HepG2 (cell line): ENCODE measurements around the gene CHRNB1. TPM values are rescaled to one million over a fixed set of nuclear protein-coding genes. Genes with fewer than 3 reads are reported as not detected.

ENCODE experiments used
- ARNTL ChIP-seq: sonication (generic); formaldehyde crosslinking; IDR thresholded peaks from 2 replicates; pipeline ENCODE4 v1.4.0; 2020; ENCODE audit warnings: mild to moderate bottlenecking, missing genetic modification reagents
- BCLAF1 ChIP-seq: fragments of 450-650 bp; IDR thresholded peaks from 2 replicates; pipeline ENCODE4 v1.6.1; 2017; ENCODE audit warnings: mild to moderate bottlenecking
- CBFB ChIP-seq: sonication (generic); formaldehyde crosslinking; IDR thresholded peaks from 2 replicates; pipeline ENCODE4 v1.4.0; 2020; ENCODE audit warnings: missing genetic modification reagents
- ELF4 ChIP-seq: sonication (generic); formaldehyde crosslinking; IDR thresholded peaks from 2 replicates; pipeline ENCODE4 v1.5.0; 2020; ENCODE audit warnings: missing genetic modification reagents, mild to moderate bottlenecking, moderate library complexity, borderline replicate concordance
- ISX ChIP-seq: sonication (generic); formaldehyde crosslinking; conservative IDR thresholded peaks from 2 replicates; pipeline ENCODE4 v1.5.0; 2020; ENCODE audit warnings: missing genetic modification reagents
- LBX2 ChIP-seq: sonication (generic); formaldehyde crosslinking; IDR thresholded peaks from 2 replicates; pipeline ENCODE4 v1.5.0; 2020; ENCODE audit warnings: missing genetic modification reagents, mild to moderate bottlenecking, borderline replicate concordance
- LRRFIP1 ChIP-seq: sonication (generic); formaldehyde crosslinking; conservative IDR thresholded peaks from 2 replicates; pipeline ENCODE4 v1.4.0; 2020; ENCODE audit warnings: missing genetic modification reagents
- MXD4 ChIP-seq: IDR thresholded peaks from 2 replicates; pipeline ENCODE4 v1.6.1; 2016; ENCODE audit warnings: mild to moderate bottlenecking, missing biosample characterization, missing genetic modification reagents
- NFKBIZ ChIP-seq: IDR thresholded peaks from 2 replicates; pipeline ENCODE4 v1.6.1; 2018; ENCODE audit warnings: missing genetic modification reagents, missing compliant biosample characterization
- RBFOX2 ChIP-seq: fragments of 200-400 bp; formaldehyde crosslinking; IDR thresholded peaks from 2 replicates; pipeline ENCODE4 v1.6.1; 2017; ENCODE audit warnings: low read depth, mild to moderate bottlenecking, low read length
- SCMH1 ChIP-seq: sonication (generic); formaldehyde crosslinking; IDR thresholded peaks from 2 replicates; pipeline ENCODE4 v1.9.0; 2021; ENCODE audit warnings: missing genetic modification reagents, mild to moderate bottlenecking, borderline replicate concordance
- ZBED4 ChIP-seq: sonication (generic); formaldehyde crosslinking; IDR thresholded peaks from 2 replicates; pipeline ENCODE4 v1.4.0; 2020; ENCODE audit warnings: missing genetic modification reagents, borderline replicate concordance
- ZBTB26 ChIP-seq: IDR thresholded peaks from 2 replicates; pipeline ENCODE4 v1.6.1; 2016; ENCODE audit warnings: missing compliant biosample characterization, missing genetic modification reagents, borderline replicate concordance
- ZNF101 ChIP-seq: sonication (generic); formaldehyde crosslinking; IDR thresholded peaks from 2 replicates; pipeline ENCODE4 v1.4.0; 2020; ENCODE audit warnings: mild to moderate bottlenecking, low read depth, missing genetic modification reagents, borderline replicate concordance
- ZNF121 ChIP-seq: sonication (generic); formaldehyde crosslinking; IDR thresholded peaks from 2 replicates; pipeline ENCODE4 v1.5.0; 2020; ENCODE audit warnings: mild to moderate bottlenecking, missing genetic modification reagents
- ZNF235 ChIP-seq: sonication (generic); formaldehyde crosslinking; IDR thresholded peaks from 2 replicates; pipeline ENCODE4 v1.8.1; 2023; ENCODE audit warnings: mild to moderate bottlenecking, missing genetic modification reagents, borderline replicate concordance
- ZNF331 ChIP-seq: sonication (generic); formaldehyde crosslinking; IDR thresholded peaks from 2 replicates; pipeline ENCODE4 v1.4.0; 2020; ENCODE audit warnings: missing genetic modification reagents
- ZNF670 ChIP-seq: sonication (generic); formaldehyde crosslinking; IDR thresholded peaks from 2 replicates; pipeline ENCODE4 v1.8.0; 2022; ENCODE audit warnings: mild to moderate bottlenecking, missing genetic modification reagents, borderline replicate concordance
- polyA plus RNA-seq, 8 experiments: library from polyadenylated mRNA; depleted of rRNA in 3 of 8; stranded (reverse) in 7 of 8; unstranded in 1 of 8; fragments of >200 nt; fragmentation: Illumina TruSeq in 4 of 8; extraction: Trizol in 4 of 8; gene quantifications; 2 replicates each; pipeline versions ENCODE4 v1.2.1 to v1.2.3, GENCODE V29; 2011 to 2016; ENCODE audit warnings: low read depth in 4 of 8, missing spikeins in 1 of 8, mixed read lengths in 1 of 8; ENCODE audit not compliant: insufficient read depth in 1 of 8
- total RNA-seq, 5 experiments: library from RNA; depleted of rRNA; stranded (reverse); fragments of >200 nt; fragmentation: Illumina TruSeq; extraction: Trizol; gene quantifications; 2 replicates each; pipeline ENCODE4 v1.2.3, GENCODE V29; 2016; ENCODE audit warnings: low read depth in 1 of 5

CHRNB1 gene
- total and polyA plus RNA-seq, 2 of the 13 experiments (the other 11 are each of a cell fraction or from before 2014, with no cell fraction given) = 5.4 to 33.7 TPM

GRCh38 chr17:7445619-7445968, 733 bp downstream of the CHRNB1 start (continued):
- TF ChIP-seq ZBED4 (CRISPR knock-in tag) (no peak), RBFOX2 (0 out of 2 replicates have a peak, but pooled peaks have one; percentile 28), ISX (CRISPR knock-in tag) (no peak), LBX2 (no peak), ZNF121 (0 out of 2 replicates have a peak, but pooled peaks have one; percentile 48), ZNF235 (CRISPR knock-in tag) (no peak), ZNF331 (CRISPR knock-in tag) (no peak), SCMH1 (no peak), ZNF670 (CRISPR knock-in tag) (no peak), MXD4 (CRISPR knock-in tag) (no peak), ARNTL (CRISPR knock-in tag) (no peak), NFKBIZ (CRISPR knock-in tag) (no peak), ZNF101 (CRISPR knock-in tag) (no peak), ELF4 (no peak), ZBTB26 (CRISPR knock-in tag) (no peak), BCLAF1 (no peak), CBFB (CRISPR knock-in tag) (no peak), LRRFIP1 (CRISPR knock-in tag) (no peak)
